IMR-90 (cell line): ENCODE results near the gene ATP6AP1. TPM values are rescaled to one million over a fixed set of nuclear protein-coding genes. Genes with fewer than 3 reads are reported as not detected.
A peak's percentile ranks its signal among the peaks of the same experiment; 100 is the strongest.

Experiments used
- ATAC-seq: fragments of 200-7000 bp; cut with Tn5 transposase; 2 replicates; pipeline ENCODE4 v1.9.1; 2020; ENCODE audit warnings: low read depth, mild to moderate bottlenecking, moderate library complexity
- BruUV-seq: library from RNA; stranded (reverse); fragments of 400-500 nt; replicated peaks from 2 replicates; lab custom pipeline; 2021; lab: Mats Ljungman, UMichigan
- CTCF ChIA-PET: fragments of 300-600 bp; formaldehyde crosslinking; extraction: SDS; loops from one replicate; lab custom pipeline; 2021; ENCODE audit warnings: antibody characterized with exemption; lab: Yijun Ruan, JAX
- POLR2A ChIA-PET: fragments of 300-600 bp; sonication (Branson Sonifier 250); formaldehyde crosslinking; loops from one replicate; lab custom pipeline; 2022; ENCODE audit warnings: antibody characterized with exemption; ENCODE audit not compliant: unreplicated experiment; lab: Charles Lee
- DNase-seq: peaks from one replicate; pipeline ENCODE4 v3.0.0; 2013
- H2AFZ ChIP-seq: replicated peaks from 2 replicates; pipeline ENCODE3; 2013; ENCODE audit warnings: low read length, mild to moderate bottlenecking; ENCODE audit not compliant: poor library complexity
- H2AK5ac ChIP-seq: 2 replicates; pipeline ENCODE4 v1.6.1; 2013; ENCODE audit warnings: low read depth, low read length, inconsistent platforms
- H2AK9ac ChIP-seq: replicated peaks from 2 replicates; pipeline ENCODE3; 2013; ENCODE audit warnings: mild to moderate bottlenecking, low read depth, low read length, moderate library complexity; ENCODE audit not compliant: poor library complexity
- H2BK120ac ChIP-seq: 2 replicates; pipeline ENCODE4 v1.6.1; 2013; ENCODE audit warnings: low read depth, low read length, inconsistent platforms
- H2BK15ac ChIP-seq: 3 replicates; pipeline ENCODE4 v1.6.1; 2013; ENCODE audit warnings: low read depth, low read length, inconsistent platforms
- H2BK20ac ChIP-seq: 2 replicates; pipeline ENCODE4 v1.6.1; 2013; ENCODE audit warnings: low read depth, mild to moderate bottlenecking, inconsistent platforms, low read length, moderate library complexity
- H2BK5ac ChIP-seq: 2 replicates; pipeline ENCODE4 v1.6.1; 2013; ENCODE audit warnings: mild to moderate bottlenecking, low read depth, low read length, inconsistent platforms; ENCODE audit not compliant: poor library complexity, severe bottlenecking
- H3K14ac ChIP-seq: replicated peaks from 2 replicates; pipeline ENCODE4 v1.6.1; 2013; ENCODE audit warnings: low read depth, low read length, inconsistent platforms
- H3K18ac ChIP-seq: 2 replicates; pipeline ENCODE4 v1.6.1; 2013; ENCODE audit warnings: low read depth, low read length, control low read depth
- H3K23ac ChIP-seq: 2 replicates; pipeline ENCODE4 v1.6.1; 2013; ENCODE audit warnings: low read depth, low read length, inconsistent platforms
- H3K27ac ChIP-seq: 2 replicates; pipeline ENCODE4 v1.5.1; 2013; ENCODE audit warnings: mild to moderate bottlenecking, control low read depth, low read length; ENCODE audit not compliant: insufficient read depth
- H3K27me3 ChIP-seq: 2 replicates; pipeline ENCODE4 v1.6.1; 2013; ENCODE audit warnings: low read length; ENCODE audit not compliant: control insufficient read depth, insufficient read depth
- H3K36me3 ChIP-seq: 2 replicates; pipeline ENCODE4 v1.6.1; 2013; ENCODE audit warnings: low read length, mixed read lengths; ENCODE audit not compliant: control insufficient read depth, insufficient read depth
- H3K4ac ChIP-seq: 2 replicates; pipeline ENCODE4 v1.6.1; 2013; ENCODE audit warnings: low read depth, low read length, inconsistent platforms
- H3K4me1 ChIP-seq: 2 replicates; pipeline ENCODE4 v1.6.1; 2013; ENCODE audit warnings: low read length, mixed read lengths; ENCODE audit not compliant: control insufficient read depth, insufficient read depth
- H3K4me2 ChIP-seq: 2 replicates; pipeline ENCODE4 v1.6.1; 2013; ENCODE audit warnings: low read depth, mild to moderate bottlenecking, control low read depth, low read length, moderate library complexity
- H3K4me3 ChIP-seq: 2 replicates; pipeline ENCODE4 v1.5.1; 2013; ENCODE audit warnings: low read depth, mild to moderate bottlenecking, control low read depth, low read length, moderate library complexity; ENCODE audit not compliant: insufficient read depth
- H3K56ac ChIP-seq: 2 replicates; pipeline ENCODE4 v1.6.1; 2013; ENCODE audit warnings: low read length, inconsistent platforms; ENCODE audit not compliant: insufficient read depth; ENCODE audit errors: extremely low read depth
- H3K79me1 ChIP-seq, 2 experiments: 2 replicates each; pipeline ENCODE4 v1.6.1; 2013; ENCODE audit warnings: low read length in 2 of 2, inconsistent platforms in 1 of 2, low read depth in 1 of 2
- H3K9ac ChIP-seq: 2 replicates; pipeline ENCODE4 v1.6.1; 2013; ENCODE audit warnings: low read depth, low read length, control low read depth
- H3K9me1 ChIP-seq: 2 replicates; pipeline ENCODE4 v1.6.1; 2013; ENCODE audit warnings: low read length, inconsistent platforms; ENCODE audit not compliant: insufficient read depth
- H3K9me3 ChIP-seq: 2 replicates; pipeline ENCODE4 v1.6.1; 2013; ENCODE audit warnings: low read length; ENCODE audit not compliant: control insufficient read depth, insufficient read depth
- H4K20me1 ChIP-seq: 2 replicates; pipeline ENCODE4 v1.6.1; 2013; ENCODE audit warnings: low read length, inconsistent platforms; ENCODE audit not compliant: insufficient read depth
- H4K5ac ChIP-seq: 2 replicates; pipeline ENCODE4 v1.6.1; 2013; ENCODE audit warnings: mild to moderate bottlenecking, low read depth, low read length, control low read depth
- H4K8ac ChIP-seq, 2 experiments: 2 replicates each; pipeline ENCODE4 v1.6.1; 2013; ENCODE audit warnings: low read depth in 2 of 2, low read length in 2 of 2, control low read depth in 1 of 2, inconsistent platforms in 1 of 2
- H4K91ac ChIP-seq: 2 replicates; pipeline ENCODE4 v1.6.1; 2013; ENCODE audit warnings: low read depth, low read length, inconsistent platforms; ENCODE audit not compliant: insufficient read depth
- BHLHE40 ChIP-seq: fragments of 150-350 bp; IDR thresholded peaks from 2 replicates; pipeline ENCODE4 v1.6.1; 2016; ENCODE audit warnings: mild to moderate bottlenecking, low read depth, low read length
- CEBPB ChIP-seq: IDR thresholded peaks from 2 replicates; pipeline ENCODE4 v1.6.1; 2012; ENCODE audit warnings: low read depth, low read length, improper control_type of control experiment
- CHD1 ChIP-seq: IDR thresholded peaks from 2 replicates; pipeline ENCODE4 v1.6.1; 2012; ENCODE audit warnings: low read depth, low read length, improper control_type of control experiment
- ELK1 ChIP-seq: fragments of 150-350 bp; IDR thresholded peaks from 2 replicates; pipeline ENCODE4 v1.6.1; 2016; ENCODE audit warnings: low read depth, mild to moderate bottlenecking, low read length, moderate library complexity, borderline replicate concordance
- FOS ChIP-seq: fragments of 150-350 bp; IDR thresholded peaks from 2 replicates; pipeline ENCODE4 v1.6.1; 2016; ENCODE audit warnings: low read depth, low read length
- MAFK ChIP-seq: IDR thresholded peaks from 2 replicates; pipeline ENCODE4 v1.6.1; 2012; ENCODE audit warnings: low read depth, low read length, improper control_type of control experiment
- MXI1 ChIP-seq: IDR thresholded peaks from 2 replicates; pipeline ENCODE4 v1.6.1; 2012; ENCODE audit warnings: low read depth, mild to moderate bottlenecking, low read length, moderate library complexity, borderline replicate concordance
- NFE2L2 ChIP-seq: fragments of 150-350 bp; IDR thresholded peaks from 2 replicates; pipeline ENCODE4 v1.6.1; 2016; ENCODE audit warnings: low read depth, mild to moderate bottlenecking, low read length
- POLR2A ChIP-seq: IDR thresholded peaks from 2 replicates; pipeline ENCODE4 v1.6.1; 2012; ENCODE audit warnings: mild to moderate bottlenecking, low read depth, low read length
- RAD21 ChIP-seq: IDR thresholded peaks from 2 replicates; pipeline ENCODE4 v1.6.1; 2012; ENCODE audit warnings: low read length, improper control_type of control experiment
- RCOR1 ChIP-seq: IDR thresholded peaks from 2 replicates; pipeline ENCODE4 v1.6.1; 2012; ENCODE audit warnings: mild to moderate bottlenecking, low read length, improper control_type of control experiment; ENCODE audit not compliant: insufficient replicate concordance
- RFX5 ChIP-seq: IDR thresholded peaks from 2 replicates; pipeline ENCODE4 v1.8.0; 2012; ENCODE audit warnings: low read depth, mild to moderate bottlenecking, low read length, moderate library complexity
- SMC3 ChIP-seq: fragments of 150-350 bp; IDR thresholded peaks from 2 replicates; pipeline ENCODE4 v1.6.1; 2016; ENCODE audit warnings: low read depth, mild to moderate bottlenecking, antibody characterized with exemption, low read length, moderate library complexity
- WGBS, 2 experiments: methylation state at CpG; one replicate each; pipeline versions ENCODE4 v1.1.5 to v1.1.7; 2013; ENCODE audit warnings: missing lambda C conversion rate in 2 of 2; ENCODE audit not compliant: insufficient read length in 1 of 2; ENCODE audit errors: extremely low coverage in 2 of 2; 5-methylcytosine and 5-hydroxymethylcytosine counted together
- dilution Hi-C: fragments of 300-500 bp; cut with HindIII; formaldehyde crosslinking; loops from one replicate; pipeline ENCODE4 v1.14.3; 2018; ENCODE audit warnings: low sequenced_read_pairs; ENCODE audit not compliant: unreplicated experiment
- in situ Hi-C: fragments of 300-500 bp; cut with MboI; formaldehyde crosslinking; loops from 3 replicates; pipeline ENCODE4 v1.14.3; 2019; ENCODE audit warnings: low sequenced_read_pairs, inconsistent platforms, mixed read lengths
- intact Hi-C: fragments of 100-400 bp; cut with micrococcal nuclease; formaldehyde crosslinking; loops from 2 replicates; pipeline ENCODE4 v1.10.0; 2022
- polyA plus RNA-seq, 3 experiments: library from polyadenylated mRNA; depleted of rRNA; stranded (reverse); fragments of >200 nt; gene quantifications; 2 replicates each; pipeline ENCODE4 v1.2.3, GENCODE V29; 2012; ENCODE audit warnings: low replicate concordance in 1 of 3
- total RNA-seq: library from RNA; depleted of rRNA; stranded (reverse); fragments of >200 nt; gene quantifications from 2 replicates; pipeline ENCODE4 v1.2.3, GENCODE V29; 2012
- TF ChIP-seq, protein P1 (sequence below): fragments of 150-350 bp; IDR thresholded peaks from 2 replicates; pipeline ENCODE4 v1.6.1; 2017; ENCODE audit warnings: mild to moderate bottlenecking, antibody characterized with exemption, low read length, low read depth
- TF ChIP-seq, protein P2 (sequence below): conservative IDR thresholded peaks from 2 replicates; pipeline ENCODE4 v1.5.1; 2012; ENCODE audit warnings: mild to moderate bottlenecking, low read depth, low read length, improper control_type of control experiment

The ATP6AP1 gene
- total and polyA plus RNA-seq, 2 of the 4 experiments (the other 2 are of a cell fraction): 13.8 to 96.7 TPM

GRCh38 chrX:154484255-154485149, 56.0 kb downstream of the ATP6AP1 start:
- Histone ChIP-seq H2BK5ac (no peak overlapping the region), H2BK120ac (no peak overlapping the region), H3K27me3 (no peaks in the 10 kb centered on the region), H3K4me2 (no peak overlapping the region), H2AFZ (no peak overlapping the region), H3K9ac (no peak overlapping the region), H4K91ac (no peak overlapping the region), H2AK9ac (peak overlapping the region; percentile 45), H3K79me1 (peaks cover 3 to 34% of the 10 kb centered on the region in 2 experiments; a peak in 3 of 4 replicates), H3K56ac (no peak overlapping the region), H2BK15ac (no peak overlapping the region), H3K36me3 (peaks cover 16% of the 10 kb centered on the region; the same call in 1 of the 2 replicates), H3K27ac (no peak overlapping the region), H3K4me3 (no peak overlapping the region), H3K9me3 (no peaks in the 10 kb centered on the region), H3K23ac (no peak overlapping the region), H3K14ac (no peak overlapping the region), H3K9me1 (0 out of 2 replicates have a peak, but pooled peaks cover 5% of the 10 kb centered on the region), H4K8ac (no peak overlapping the region), H2AK5ac (peak overlapping the region; percentile 43), H4K20me1 (peaks cover 4% of the 10 kb centered on the region; the same call in 1 of the 2 replicates), H3K18ac (no peak overlapping the region), H4K5ac (no peak overlapping the region), H2BK20ac (no peak overlapping the region), H3K4me1 (peaks cover 4% of the 10 kb centered on the region; the same call in 1 of the 2 replicates), H3K4ac (no peak overlapping the region)
- ATAC-seq (no peak), DNase-seq (no peak)
- WGBS, 2 experiments: 100% methylated on average over 2 of the region's 16 CpGs; no CpG with 5 or more reads in 1 of the 2 experiments
- dilution Hi-C loops (no loop called here), intact Hi-C loops (no loop called here), in situ Hi-C loops (no loop called here)
- POLR2A ChIA-PET: no interaction called here
- BruUV-seq: no TSS peak
- CTCF ChIA-PET: no interaction called here
- TF ChIP-seq NFE2L2 (no peak), CHD1 (no peak), MAFK (no peak), RFX5 (no peak), FOS (no peak), ELK1 (no peak), POLR2A (no peak), RAD21 (no peak), MXI1 (no peak), CEBPB (no peak), BHLHE40 (no peak), RCOR1 (no peak), SMC3 (no peak)
- TF ChIP-seq, protein P1, sequence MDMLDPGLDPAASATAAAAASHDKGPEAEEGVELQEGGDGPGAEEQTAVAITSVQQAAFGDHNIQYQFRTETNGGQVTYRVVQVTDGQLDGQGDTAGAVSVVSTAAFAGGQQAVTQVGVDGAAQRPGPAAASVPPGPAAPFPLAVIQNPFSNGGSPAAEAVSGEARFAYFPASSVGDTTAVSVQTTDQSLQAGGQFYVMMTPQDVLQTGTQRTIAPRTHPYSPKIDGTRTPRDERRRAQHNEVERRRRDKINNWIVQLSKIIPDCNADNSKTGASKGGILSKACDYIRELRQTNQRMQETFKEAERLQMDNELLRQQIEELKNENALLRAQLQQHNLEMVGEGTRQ: no peak
- TF ChIP-seq, protein P2, sequence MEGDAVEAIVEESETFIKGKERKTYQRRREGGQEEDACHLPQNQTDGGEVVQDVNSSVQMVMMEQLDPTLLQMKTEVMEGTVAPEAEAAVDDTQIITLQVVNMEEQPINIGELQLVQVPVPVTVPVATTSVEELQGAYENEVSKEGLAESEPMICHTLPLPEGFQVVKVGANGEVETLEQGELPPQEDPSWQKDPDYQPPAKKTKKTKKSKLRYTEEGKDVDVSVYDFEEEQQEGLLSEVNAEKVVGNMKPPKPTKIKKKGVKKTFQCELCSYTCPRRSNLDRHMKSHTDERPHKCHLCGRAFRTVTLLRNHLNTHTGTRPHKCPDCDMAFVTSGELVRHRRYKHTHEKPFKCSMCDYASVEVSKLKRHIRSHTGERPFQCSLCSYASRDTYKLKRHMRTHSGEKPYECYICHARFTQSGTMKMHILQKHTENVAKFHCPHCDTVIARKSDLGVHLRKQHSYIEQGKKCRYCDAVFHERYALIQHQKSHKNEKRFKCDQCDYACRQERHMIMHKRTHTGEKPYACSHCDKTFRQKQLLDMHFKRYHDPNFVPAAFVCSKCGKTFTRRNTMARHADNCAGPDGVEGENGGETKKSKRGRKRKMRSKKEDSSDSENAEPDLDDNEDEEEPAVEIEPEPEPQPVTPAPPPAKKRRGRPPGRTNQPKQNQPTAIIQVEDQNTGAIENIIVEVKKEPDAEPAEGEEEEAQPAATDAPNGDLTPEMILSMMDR: no peak
